ENCODE data around the gene SPHKAP.
"Not testable (repeated sequence)": the region's sequence is repeated elsewhere in the genome, so short reads cannot be mapped to it uniquely, and the experiment has no call there.

SPHKAP gene

GRCh38 chr2:228048838-228049490, 132.5 kb downstream of the SPHKAP start:
- intact Hi-C loops (cut with DNase I): loop anchor here (2.0 to 5.0 kb wide), 2 partner anchors 110 to 608 kb away; no protein-coding TSS in a partner anchor
- DNase-seq: peak in 2 of 10 donors; percentile 12 to 15

DNA sequence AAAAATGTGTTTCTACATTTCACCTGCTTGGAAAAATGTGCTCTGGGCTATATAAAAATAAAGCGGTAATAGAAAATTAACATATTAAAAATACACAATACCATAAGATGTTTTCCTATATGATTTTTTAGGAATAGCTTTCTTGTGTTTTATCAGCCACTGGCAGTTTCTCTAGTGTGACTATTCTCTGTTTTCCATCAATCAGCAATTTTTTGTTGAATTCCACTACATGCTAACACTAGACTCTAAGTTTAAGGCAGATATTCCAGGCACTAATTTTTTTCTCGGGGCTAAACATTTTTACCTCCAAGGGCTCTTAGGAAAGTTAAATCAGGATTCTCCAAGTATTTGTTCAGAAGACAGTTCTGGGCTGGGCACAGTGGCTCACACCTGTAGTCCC, 140.5 kb downstream of the SPHKAP start:
- DNase-seq: no peak
- intact Hi-C loops (cut with DNase I): no loop called here

DNA sequence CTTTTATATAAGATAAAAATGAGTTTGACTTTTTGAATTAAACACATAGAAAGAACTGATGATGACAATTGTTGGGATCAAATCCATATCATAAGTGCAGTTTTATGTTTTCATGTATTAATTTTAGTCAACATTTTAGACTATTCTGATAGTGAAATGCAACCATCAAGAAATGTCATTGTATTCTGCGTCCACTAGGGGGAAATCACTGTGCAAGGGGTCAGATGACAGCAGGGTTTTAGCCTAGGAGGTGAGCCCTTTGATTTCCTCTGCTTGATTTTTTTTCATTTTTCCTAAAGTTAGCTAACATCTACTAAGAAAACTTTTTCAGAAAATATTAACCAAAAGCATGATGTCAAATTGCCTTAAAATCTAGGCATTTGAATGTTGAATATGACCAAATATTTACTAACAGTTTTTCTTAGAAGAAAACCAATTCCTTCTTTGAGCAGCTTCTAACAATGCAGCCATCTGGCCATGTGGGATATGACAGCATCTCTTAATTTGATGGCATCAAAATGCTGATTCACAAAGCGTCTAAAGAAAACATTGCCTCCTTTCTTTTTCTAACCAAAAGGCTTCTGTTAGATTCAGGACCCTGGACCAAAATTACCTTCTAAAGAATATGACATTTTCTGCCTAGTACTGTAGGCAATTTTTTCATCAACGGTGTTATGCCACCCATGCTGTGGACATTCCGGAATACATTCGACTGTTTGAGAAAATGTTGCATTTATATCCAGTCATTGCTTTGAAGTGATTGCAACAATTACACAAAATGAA, 141.5 kb downstream of the SPHKAP start:
- intact Hi-C loops (cut with DNase I): no loop called here
- no peak for DNase-seq

- intact Hi-C loops (cut with DNase I): no loop called here
- no peak for DNase-seq
These were observed 142.5 kb downstream of the SPHKAP start for GRCh38 chr2:228038967-228039366.

GRCh38 chr2:228037915-228038314, 143.6 kb downstream of the SPHKAP start:
- intact Hi-C loops (cut with DNase I): no loop called here
- DNase-seq: no peak

- intact Hi-C loops (cut with DNase I): no loop called here
- DNase-seq: no peak
These were observed 157.9 kb downstream of the SPHKAP start for GRCh38 chr2:228023619-228024018.

GRCh38 chr2:228018311-228018710, 163.2 kb downstream of the SPHKAP start:
- DNase-seq: peak in 2 of 10 donors; percentile 9 to 64
- intact Hi-C loops (cut with DNase I): no loop called here

DNA sequence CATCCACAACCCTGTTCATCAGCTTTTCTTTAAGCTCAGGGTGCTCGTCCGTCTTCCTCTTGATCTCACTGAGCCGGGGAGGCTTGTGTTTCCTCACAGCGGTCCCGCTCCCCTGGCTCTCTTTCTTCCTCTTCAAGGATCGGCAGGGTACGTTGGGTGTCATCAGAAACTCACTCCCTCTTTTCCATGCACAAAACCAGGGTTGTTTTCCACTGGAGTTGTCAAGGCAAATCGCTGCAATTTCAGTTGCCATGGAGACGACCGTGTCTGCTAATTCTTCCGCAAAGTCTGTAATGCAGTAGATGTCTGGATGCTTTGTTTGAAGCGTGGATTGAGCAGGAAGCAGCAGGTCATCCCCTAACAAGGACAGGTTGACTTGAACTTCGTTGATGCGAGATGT, 163.7 kb downstream of the SPHKAP start:
- intact Hi-C loops (cut with DNase I): no loop called here
- peak in 4 of 10 donors; percentile 14 to 39 (median 22) for DNase-seq

- intact Hi-C loops (cut with DNase I): no loop called here
- peak in 1 of 10 donors; percentile 17 for DNase-seq
These were observed 165.1 kb downstream of the SPHKAP start for GRCh38 chr2:228016402-228016801.

- DNase-seq: no peak
- intact Hi-C loops (cut with DNase I): no loop called here
These were observed 165.7 kb downstream of the SPHKAP start for GRCh38 chr2:228015741-228016140.

- no peak for DNase-seq
- intact Hi-C loops (cut with DNase I): no loop called here
These were observed 185.1 kb downstream of the SPHKAP start for GRCh38 chr2:227996366-227996765.

- intact Hi-C loops (cut with DNase I): no loop called here
- DNase-seq: no peak
These were observed 190.6 kb downstream of the SPHKAP start for GRCh38 chr2:227990937-227991336.

DNA sequence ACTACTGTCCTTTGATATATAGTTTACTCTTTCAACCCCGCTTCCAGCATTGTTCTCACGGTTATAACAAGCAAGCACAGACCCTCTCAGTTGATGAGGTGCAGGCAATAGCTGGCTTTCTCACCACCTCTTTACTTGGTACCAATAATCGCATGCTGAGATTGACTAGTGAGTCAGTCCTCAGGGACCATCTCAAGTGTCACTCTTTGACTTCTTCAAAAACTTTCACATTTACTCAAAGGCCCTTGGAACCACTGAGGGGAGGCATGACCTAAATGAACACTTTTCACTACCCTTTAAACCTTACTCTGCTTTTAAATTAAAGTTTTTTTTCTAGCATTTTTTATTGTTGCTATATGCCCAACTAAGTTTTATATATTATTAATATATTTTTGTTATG, 208.2 kb downstream of the SPHKAP start:
- no peak for DNase-seq
- intact Hi-C loops (cut with DNase I): no loop called here

DNA sequence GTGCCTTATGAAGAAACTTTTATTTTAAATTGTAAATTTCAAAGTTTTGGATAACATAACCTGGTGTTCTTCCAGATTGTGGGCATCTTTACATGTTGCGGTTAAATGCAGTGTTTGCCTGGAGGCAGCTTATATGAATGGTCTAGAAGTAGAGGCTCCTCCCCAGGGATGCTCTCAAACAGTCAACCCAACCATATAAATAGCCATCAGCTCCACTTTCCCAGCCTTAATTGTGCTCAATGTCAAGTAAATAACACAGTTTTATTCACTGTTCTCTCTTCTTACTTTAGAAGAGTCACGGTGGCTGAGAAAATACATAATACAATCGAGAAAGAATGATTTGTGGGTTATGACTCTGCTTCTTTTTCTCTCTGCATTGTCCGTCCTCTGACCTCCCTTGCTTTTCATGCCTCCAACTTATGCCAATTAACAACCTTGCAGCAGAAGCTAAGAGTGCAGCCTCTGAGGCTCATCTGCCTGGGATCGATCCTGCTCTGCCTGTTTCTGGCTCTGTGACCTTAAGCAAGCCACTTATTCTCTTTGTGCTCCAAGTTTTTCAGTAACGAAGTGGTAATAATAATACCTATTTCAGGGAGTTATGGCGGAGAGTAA, 209.8 kb downstream of the SPHKAP start:
- intact Hi-C loops (cut with DNase I): no loop called here
- DNase-seq: no peak

DNA sequence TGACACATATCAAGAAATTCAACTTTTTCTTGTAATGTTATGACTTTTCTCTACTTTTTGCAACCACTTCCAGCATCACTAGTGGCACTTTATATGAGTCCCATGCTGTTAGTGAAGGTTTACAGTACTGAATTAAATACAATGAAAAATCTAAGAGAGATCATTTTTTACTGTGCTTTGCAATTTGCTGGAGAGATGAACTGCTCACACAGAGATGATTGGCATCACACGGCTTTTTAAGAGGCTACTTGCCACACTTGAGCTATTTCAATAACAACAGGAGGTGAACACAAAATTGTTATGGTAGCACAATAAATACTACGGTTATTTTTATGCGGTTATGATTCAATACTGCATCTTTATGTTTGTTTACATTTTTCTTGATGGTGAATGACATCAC, 221.2 kb downstream of the SPHKAP start:
- no peak for DNase-seq
- intact Hi-C loops (cut with DNase I): no loop called here

- no peak for DNase-seq
- intact Hi-C loops (cut with DNase I): no loop called here
These were observed 238.5 kb downstream of the SPHKAP start for GRCh38 chr2:227942965-227943364.

DNA sequence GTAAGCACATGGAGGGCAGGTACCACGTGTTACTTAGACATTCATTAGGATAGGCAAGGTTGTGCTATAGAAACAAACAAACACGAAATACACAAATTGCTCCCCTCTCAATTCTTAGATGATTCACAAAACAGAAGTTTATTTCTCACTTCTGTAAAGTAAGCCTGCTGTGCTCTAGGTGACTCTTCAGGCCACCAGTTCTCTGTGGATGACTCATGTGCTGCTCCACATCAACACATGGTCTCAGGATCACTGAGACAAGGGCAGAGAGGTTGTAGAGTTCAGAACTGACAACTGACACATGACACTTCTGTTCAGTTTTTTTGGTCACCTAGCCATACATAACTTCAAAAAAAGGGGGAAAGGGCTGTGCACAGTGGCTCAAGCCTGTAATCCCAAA, 239.5 kb downstream of the SPHKAP start:
- DNase-seq: no peak
- intact Hi-C loops (cut with DNase I): no loop called here

- peak in 7 of 10 donors; percentile 14 to 85 (median 56) for DNase-seq
- intact Hi-C loops (cut with DNase I): loop anchor here (2.0 kb wide), 2 partner anchors 109 to 719 kb away; no protein-coding TSS in a partner anchor
These were observed 242.0 kb downstream of the SPHKAP start for GRCh38 chr2:227939271-227940027.

GRCh38 chr2:227936249-227936648, 245.2 kb downstream of the SPHKAP start:
- intact Hi-C loops (cut with DNase I): not testable (repeated sequence)

DNA sequence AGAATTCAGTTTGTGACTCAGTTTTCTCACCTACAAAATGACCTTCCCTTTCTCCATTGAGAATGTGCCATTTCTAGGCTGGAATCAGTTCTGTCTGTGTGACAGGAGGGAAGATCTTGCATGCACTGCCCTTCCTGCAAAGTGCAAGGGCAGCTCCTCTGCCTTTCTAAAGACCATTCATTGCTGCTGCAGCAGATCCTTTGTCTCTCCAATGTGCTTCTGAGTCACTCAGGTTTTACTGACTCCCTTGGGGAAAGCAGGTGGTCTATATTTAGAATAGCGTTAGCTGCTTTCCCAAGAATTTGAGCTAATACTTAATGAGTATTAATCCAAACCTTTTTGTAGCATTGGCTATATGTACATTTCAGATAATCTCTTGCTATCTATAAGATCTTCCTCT, 247.6 kb downstream of the SPHKAP start:
- intact Hi-C loops (cut with DNase I): no loop called here
- DNase-seq: no peak

More at GRCh38 chr2:227936249-227936648, 245.2 kb downstream of the SPHKAP start:
- DNase-seq: not testable (repeated sequence)

DNA sequence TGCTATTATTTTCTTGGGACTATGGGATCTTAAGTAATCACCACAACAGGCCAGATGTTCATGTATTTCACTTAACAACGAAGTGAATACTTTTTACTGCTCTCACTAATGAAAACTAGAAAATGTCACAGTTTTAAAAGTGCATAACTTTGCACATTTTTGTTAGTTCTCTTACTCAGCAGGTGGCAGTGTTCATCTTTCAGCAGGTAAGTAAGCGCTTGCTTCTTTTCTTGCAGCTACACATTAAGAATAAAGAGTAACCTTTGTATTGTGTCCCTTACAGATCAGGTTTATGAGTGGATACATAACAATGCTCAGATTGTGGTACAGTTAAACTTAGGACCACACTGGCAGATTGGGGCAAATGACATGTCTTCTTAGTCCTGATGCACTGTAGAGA, 249.1 kb downstream of the SPHKAP start:
- DNase-seq: no peak
- intact Hi-C loops (cut with DNase I): no loop called here
